ENCODE results near the gene GGA1. TPM values are rescaled to one million over a fixed set of nuclear protein-coding genes. Genes with fewer than 3 reads are reported as not detected.
A peak's percentile ranks its signal among the peaks of the same experiment; 100 is the strongest.

The GGA1 gene
- total RNA-seq, 6 donors from 2014 or later, result 52.4 to 226 (median 68.3) TPM

DNA sequence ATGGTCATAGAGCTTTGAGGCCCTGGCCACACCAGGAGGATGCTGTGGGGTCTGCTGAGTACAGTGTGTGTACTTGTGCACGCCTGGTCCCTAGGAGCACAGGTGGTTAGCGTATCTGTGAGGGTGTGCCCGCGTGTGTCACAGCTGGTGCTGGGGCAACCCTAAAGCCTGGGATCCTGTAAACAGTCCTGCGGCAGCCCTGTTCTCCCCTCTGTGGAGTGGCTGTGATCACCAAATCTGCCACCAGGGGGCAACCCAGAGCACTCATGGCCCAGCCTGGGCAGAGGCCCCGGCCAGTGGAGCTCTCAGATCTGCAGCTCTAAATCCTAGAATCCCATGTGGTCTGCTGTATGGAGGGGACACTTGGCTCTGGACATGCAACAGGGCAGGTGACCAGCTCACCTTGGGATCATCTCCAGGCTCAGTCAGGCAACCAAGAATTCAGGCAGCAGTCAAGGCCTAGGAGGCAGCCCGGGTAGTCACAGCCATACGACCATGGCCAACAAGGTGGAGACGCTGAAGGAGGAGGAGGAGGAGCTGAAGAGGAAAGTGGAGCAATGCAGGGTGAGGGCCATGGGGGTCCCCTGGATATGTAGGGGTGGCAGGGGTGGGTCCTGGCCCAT, 34.7 kb downstream of the GGA1 start:
- TF ChIP-seq, protein P1, sequence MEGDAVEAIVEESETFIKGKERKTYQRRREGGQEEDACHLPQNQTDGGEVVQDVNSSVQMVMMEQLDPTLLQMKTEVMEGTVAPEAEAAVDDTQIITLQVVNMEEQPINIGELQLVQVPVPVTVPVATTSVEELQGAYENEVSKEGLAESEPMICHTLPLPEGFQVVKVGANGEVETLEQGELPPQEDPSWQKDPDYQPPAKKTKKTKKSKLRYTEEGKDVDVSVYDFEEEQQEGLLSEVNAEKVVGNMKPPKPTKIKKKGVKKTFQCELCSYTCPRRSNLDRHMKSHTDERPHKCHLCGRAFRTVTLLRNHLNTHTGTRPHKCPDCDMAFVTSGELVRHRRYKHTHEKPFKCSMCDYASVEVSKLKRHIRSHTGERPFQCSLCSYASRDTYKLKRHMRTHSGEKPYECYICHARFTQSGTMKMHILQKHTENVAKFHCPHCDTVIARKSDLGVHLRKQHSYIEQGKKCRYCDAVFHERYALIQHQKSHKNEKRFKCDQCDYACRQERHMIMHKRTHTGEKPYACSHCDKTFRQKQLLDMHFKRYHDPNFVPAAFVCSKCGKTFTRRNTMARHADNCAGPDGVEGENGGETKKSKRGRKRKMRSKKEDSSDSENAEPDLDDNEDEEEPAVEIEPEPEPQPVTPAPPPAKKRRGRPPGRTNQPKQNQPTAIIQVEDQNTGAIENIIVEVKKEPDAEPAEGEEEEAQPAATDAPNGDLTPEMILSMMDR (IDR thresholded peaks at IDR 0.05), result peak; percentile 88 to 94 (median 93)
- TF ChIP-seq POLR2AphosphoS5 (IDR thresholded peaks at IDR 0.05), result no peak
- no peak for TF ChIP-seq EP300 (IDR thresholded peaks at IDR 0.05)
- TF ChIP-seq POLR2A (IDR thresholded peaks at IDR 0.05), result no peak
- Histone ChIP-seq H3K9me3 (no peaks in the 10 kb centered on the region), H3K4me3 (no peak overlapping the region), H3K4me1 (peaks cover 33 to 37% (median 36%) of the 10 kb centered on the region in 4 donors), H3K27ac (no peak overlapping the region), H3K36me3 (peaks cover 0 to 33% (median 3%) of the 10 kb centered on the region in 4 donors), H3K27me3 (no peaks in the 10 kb centered on the region)
- ATAC-seq (ENCODE audit: low FRiP score in 2 of 2) (peak; percentile 87 to 88), DNase-seq (peak in 1 of 2 donors; percentile 85)
- 29 to 90% methylated on average over 3 to 9 of the region's 9 CpGs for WGBS, 2 donors

DNA sequence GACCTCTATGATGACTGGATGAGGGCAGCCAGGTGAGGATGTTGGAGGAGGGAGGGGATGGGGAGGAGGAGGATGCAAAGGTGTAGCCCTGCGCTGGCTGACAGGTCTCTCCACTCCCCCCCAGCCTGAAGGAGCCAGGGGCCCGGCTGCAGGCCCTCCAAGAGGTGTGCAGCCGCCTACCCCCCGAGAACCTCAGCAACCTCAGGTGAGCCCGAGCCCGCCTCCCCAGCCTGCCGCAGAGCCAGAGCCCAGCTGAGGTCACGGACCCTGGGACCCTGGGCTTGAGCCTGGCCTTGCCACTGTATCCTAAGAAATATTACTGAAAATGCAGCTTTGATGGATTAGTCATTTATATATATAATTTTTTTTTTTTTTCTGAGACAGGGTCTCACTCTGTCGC, 38.7 kb downstream of the GGA1 start:
- DNase-seq (no peak), ATAC-seq (ENCODE audit: low FRiP score in 2 of 2) (no peak)
- no peak overlapping the region for H3K27ac ChIP-seq
- no peaks in the 10 kb centered on the region for H3K9me3 ChIP-seq
- peaks cover 5 to 10% (median 9%) of the 10 kb centered on the region in 4 donors for H3K4me1 ChIP-seq
- no peaks in the 10 kb centered on the region for H3K27me3 ChIP-seq
- H3K36me3 ChIP-seq, result peaks cover 0 to 59% (median 18%) of the 10 kb centered on the region in 4 donors
- no peak overlapping the region for H3K4me3 ChIP-seq
- no peak for TF ChIP-seq POLR2A (IDR thresholded peaks at IDR 0.05)
- no peak for TF ChIP-seq POLR2AphosphoS5 (IDR thresholded peaks at IDR 0.05)
- TF ChIP-seq, protein P1 (IDR thresholded peaks at IDR 0.05), result no peak
- TF ChIP-seq EP300 (IDR thresholded peaks at IDR 0.05), result no peak
- 89 to 94% methylated on average over 8 of the region's 9 CpGs for WGBS, 2 donors

DNA sequence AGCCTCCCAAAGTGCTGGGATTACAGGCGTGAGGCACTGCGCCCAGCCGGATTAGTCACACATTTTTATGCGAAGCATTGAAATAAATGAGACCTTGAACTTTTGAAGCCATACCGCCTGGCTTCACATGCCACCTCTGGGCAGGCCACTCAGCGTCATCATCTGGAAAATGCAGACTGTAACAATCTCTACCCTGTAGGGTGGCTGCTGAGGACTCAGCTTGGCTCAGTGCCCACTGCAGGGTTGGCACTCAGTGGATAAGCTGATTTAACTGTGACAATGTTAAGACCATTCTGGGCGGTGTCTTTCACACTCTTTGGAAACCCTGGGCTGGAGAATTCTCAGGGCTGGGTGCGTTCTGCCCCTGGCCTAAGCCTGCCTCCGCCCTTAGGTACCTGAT, 39.3 kb downstream of the GGA1 start:
- TF ChIP-seq EP300 (IDR thresholded peaks at IDR 0.05), result no peak
- TF ChIP-seq, protein P1 (IDR thresholded peaks at IDR 0.05), result no peak

DNA sequence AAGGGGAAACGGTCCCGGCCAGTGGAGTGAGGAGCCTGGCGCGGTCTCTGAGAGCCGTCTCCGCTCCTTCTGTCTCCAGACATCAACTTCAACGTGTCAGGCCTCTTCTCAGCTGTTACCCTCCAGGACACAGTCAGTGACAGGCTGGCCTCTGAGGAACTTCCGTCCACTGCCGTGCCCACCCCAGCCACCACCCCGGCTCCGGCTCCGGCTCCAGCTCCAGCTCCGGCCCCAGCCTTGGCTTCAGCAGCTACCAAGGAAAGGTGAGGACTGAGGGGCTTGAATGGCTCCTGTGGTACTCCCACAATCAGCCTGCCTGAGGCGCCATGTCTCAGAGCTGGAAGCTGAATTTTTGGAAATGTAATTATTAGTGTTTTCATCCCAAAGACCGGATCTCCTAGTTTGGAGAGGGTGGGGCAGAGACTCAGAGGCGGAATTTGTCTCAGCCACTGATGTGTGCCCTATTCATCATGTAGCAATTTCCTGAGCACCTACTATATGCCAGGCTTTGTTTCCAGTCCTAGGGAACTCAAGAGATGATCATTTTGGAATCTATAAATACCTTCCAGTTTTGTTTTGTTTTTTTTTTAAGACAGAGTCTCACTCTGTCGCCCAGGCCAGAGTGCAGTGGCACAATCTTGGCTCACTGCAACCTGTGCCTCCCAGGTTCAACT, 42.0 kb downstream of the GGA1 start:
- WGBS, 2 donors, result 96% methylated on average over 17 of the region's 17 CpGs
- Histone ChIP-seq H3K4me1 (no peaks in the 10 kb centered on the region), H3K27ac (no peak overlapping the region), H3K36me3 (peaks cover 0 to 57% (median 25%) of the 10 kb centered on the region in 4 donors), H3K9me3 (no peaks in the 10 kb centered on the region), H3K27me3 (no peaks in the 10 kb centered on the region), H3K4me3 (no peak overlapping the region)
- DNase-seq, result no peak
- TF ChIP-seq EP300 (IDR thresholded peaks at IDR 0.05), result no peak
- no peak for ATAC-seq (ENCODE audit: low FRiP score in 2 of 2)

More for the DNA sequence above, 39.3 kb downstream of the GGA1 start:
- Histone ChIP-seq H3K9me3 (no peaks in the 10 kb centered on the region), H3K27me3 (no peaks in the 10 kb centered on the region), H3K27ac (no peak overlapping the region), H3K4me3 (no peak overlapping the region), H3K4me1 (peaks cover 3 to 8% (median 8%) of the 10 kb centered on the region in 4 donors), H3K36me3 (peaks cover 0 to 55% (median 18%) of the 10 kb centered on the region in 4 donors)
- DNase-seq, result no peak
- WGBS, 2 donors, result 84 to 96% methylated on average over 6 to 9 of the region's 9 CpGs
- ATAC-seq (ENCODE audit: low FRiP score in 2 of 2), result no peak

DNA sequence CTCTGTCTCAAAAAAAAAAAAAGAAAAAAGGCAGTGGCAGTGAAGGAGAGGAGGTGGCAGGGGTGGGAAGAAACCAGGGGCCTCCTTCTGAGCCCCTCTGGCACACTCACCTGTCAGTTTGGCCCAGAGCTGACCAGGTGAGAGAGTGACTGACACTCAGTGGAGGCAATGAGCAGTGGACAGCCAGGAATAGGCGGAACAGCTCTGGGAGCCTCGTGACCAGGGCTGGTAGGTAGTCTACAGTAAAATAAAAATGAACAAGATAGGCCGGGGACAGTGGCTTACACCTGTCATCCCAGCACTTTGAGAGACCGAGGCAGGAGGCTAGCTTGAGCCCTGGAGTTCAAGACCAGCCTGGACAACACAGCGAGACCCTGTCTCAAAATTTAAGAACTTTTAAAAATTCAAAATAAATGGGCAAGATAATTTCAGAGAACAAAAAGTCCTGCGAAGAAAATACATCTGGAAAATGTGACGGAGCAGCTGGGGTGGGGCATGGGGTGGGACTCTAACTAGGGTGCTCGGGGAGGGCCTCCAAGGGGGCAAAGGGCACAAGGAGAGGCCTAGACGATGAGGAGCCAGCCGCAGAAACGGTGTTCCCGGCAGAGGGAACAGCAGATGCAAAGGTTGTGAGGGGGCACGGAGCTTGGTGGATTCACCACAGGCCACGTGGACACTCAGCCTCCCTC, 46.1 kb downstream of the GGA1 start:
- H3K4me1 ChIP-seq, result peaks cover 12 to 17% (median 13%) of the 10 kb centered on the region in 4 donors
- no peaks in the 10 kb centered on the region for H3K9me3 ChIP-seq
- peaks cover 0 to 36% (median 20%) of the 10 kb centered on the region in 4 donors for H3K36me3 ChIP-seq
- H3K27ac ChIP-seq, result no peak overlapping the region
- no peak for ATAC-seq (ENCODE audit: low FRiP score in 2 of 2)
- DNase-seq, result no peak
- TF ChIP-seq EP300 (IDR thresholded peaks at IDR 0.05) (no peak), POLR2A (IDR thresholded peaks at IDR 0.05) (no peak), POLR2AphosphoS5 (IDR thresholded peaks at IDR 0.05) (no peak)
- TF ChIP-seq, protein P1 (IDR thresholded peaks at IDR 0.05), result no peak
- 89 to 92% methylated on average over 13 to 14 of the region's 14 CpGs for WGBS, 2 donors
- no peak overlapping the region for H3K4me3 ChIP-seq
- H3K27me3 ChIP-seq, result no peaks in the 10 kb centered on the region

Data from upper lobe of left lung (tissue), 6 donors.